Activated CD8-positive, alpha-beta memory T cell treated with anti-CD3 and anti-CD28 coated beads, Interleukin-2, amount 50 U/mL, for 24 hours (primary cell): Measurements from ENCODE around the gene NT5DC3.

Source experiments
- DNase-seq: peaks from one replicate; pipeline ENCODE4 v3.0.0-alpha.2; 2020; ENCODE audit errors: extremely low read depth

The NT5DC3 gene

GRCh38 chr12:103783744-103784664 lies 57.0 kb downstream of the NT5DC3 start:
- no peak for DNase-seq

- no peak for DNase-seq
Measured at GRCh38 chr12:103782399-103782798, 58.6 kb downstream of the NT5DC3 start.

- no peak for DNase-seq
Measured at GRCh38 chr12:103780992-103781391, 60.0 kb downstream of the NT5DC3 start.

GRCh38 chr12:103780093-103780440 lies 61.0 kb downstream of the NT5DC3 start:
- DNase-seq, result no peak

GRCh38 chr12:103779410-103780092 lies 61.5 kb downstream of the NT5DC3 start:
- DNase-seq, result no peak

- DNase-seq, result no peak
Measured at GRCh38 chr12:103778781-103779180, 62.3 kb downstream of the NT5DC3 start.

GRCh38 chr12:103774977-103775560 lies 66.0 kb downstream of the NT5DC3 start:
- DNase-seq, result no peak

GRCh38 chr12:103773109-103773910 lies 67.7 kb downstream of the NT5DC3 start:
- no peak for DNase-seq

GRCh38 chr12:103772367-103773108 lies 68.5 kb downstream of the NT5DC3 start:
- no peak for DNase-seq

- DNase-seq, result no peak
Measured at GRCh38 chr12:103771466-103771865, 69.6 kb downstream of the NT5DC3 start.

GRCh38 chr12:103769240-103769945 lies 71.6 kb downstream of the NT5DC3 start:
- no peak for DNase-seq

GRCh38 chr12:103768467-103769123 lies 72.4 kb downstream of the NT5DC3 start:
- no peak for DNase-seq

GRCh38 chr12:103766028-103766427 lies 75.0 kb downstream of the NT5DC3 start:
- no peak for DNase-seq

GRCh38 chr12:103765322-103765721 lies 75.7 kb downstream of the NT5DC3 start:
- no peak for DNase-seq

- no peak for DNase-seq
Measured at GRCh38 chr12:103762473-103762872, 78.6 kb downstream of the NT5DC3 start.

GRCh38 chr12:103758310-103759089 lies 82.5 kb downstream of the NT5DC3 start:
- no peak for DNase-seq

GRCh38 chr12:103757248-103757647 lies 83.8 kb downstream of the NT5DC3 start:
- no peak for DNase-seq

GRCh38 chr12:103756443-103756842 lies 84.6 kb downstream of the NT5DC3 start:
- no peak for DNase-seq

- DNase-seq, result no peak
Measured at GRCh38 chr12:103755425-103755824, 85.6 kb downstream of the NT5DC3 start.
